Measurements from ENCODE around the gene ARL15.

DNA sequence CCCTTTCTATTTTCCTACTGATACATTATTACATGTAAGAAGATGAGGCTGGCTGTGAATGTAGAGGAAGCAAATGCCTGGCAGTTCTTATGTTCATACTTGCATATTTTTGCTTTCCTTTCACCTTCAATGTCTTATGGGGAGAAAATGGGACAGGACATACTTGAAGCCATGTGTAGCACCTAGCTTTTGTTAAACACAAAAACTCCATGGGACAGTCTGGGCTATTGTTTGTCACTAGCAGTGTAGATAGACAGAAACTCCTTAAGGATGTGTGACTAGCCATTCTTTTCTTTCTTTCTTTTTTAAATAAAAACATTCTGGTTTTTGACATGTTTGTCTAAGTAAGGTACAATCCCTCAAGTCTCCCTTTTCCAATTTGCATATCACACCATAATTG lies 122.7 kb downstream of the ARL15 start:
- TF ChIP-seq, protein P1, sequence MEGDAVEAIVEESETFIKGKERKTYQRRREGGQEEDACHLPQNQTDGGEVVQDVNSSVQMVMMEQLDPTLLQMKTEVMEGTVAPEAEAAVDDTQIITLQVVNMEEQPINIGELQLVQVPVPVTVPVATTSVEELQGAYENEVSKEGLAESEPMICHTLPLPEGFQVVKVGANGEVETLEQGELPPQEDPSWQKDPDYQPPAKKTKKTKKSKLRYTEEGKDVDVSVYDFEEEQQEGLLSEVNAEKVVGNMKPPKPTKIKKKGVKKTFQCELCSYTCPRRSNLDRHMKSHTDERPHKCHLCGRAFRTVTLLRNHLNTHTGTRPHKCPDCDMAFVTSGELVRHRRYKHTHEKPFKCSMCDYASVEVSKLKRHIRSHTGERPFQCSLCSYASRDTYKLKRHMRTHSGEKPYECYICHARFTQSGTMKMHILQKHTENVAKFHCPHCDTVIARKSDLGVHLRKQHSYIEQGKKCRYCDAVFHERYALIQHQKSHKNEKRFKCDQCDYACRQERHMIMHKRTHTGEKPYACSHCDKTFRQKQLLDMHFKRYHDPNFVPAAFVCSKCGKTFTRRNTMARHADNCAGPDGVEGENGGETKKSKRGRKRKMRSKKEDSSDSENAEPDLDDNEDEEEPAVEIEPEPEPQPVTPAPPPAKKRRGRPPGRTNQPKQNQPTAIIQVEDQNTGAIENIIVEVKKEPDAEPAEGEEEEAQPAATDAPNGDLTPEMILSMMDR (IDR thresholded peaks at IDR 0.05; ENCODE audit: insufficient read depth, low read length), result no peak
- TF ChIP-seq POLR2AphosphoS5 (IDR thresholded peaks at IDR 0.05; ENCODE audit: low read depth) (no peak), REST (IDR thresholded peaks at IDR 0.05; ENCODE audit: insufficient replicate concordance, low read depth) (no peak)
